Activated CD8-positive, alpha-beta memory T cell treated with anti-CD3 and anti-CD28 coated beads for 36 hours (primary cell): ENCODE measurements around the gene CTDP1. TPM values are rescaled to one million over a fixed set of nuclear protein-coding genes. Genes with fewer than 3 reads are reported as not detected.

Experiments
- CTCF ChIA-PET: fragments of 350-600 bp; sonication (Branson Sonifier 250); formaldehyde crosslinking; loops from one replicate; lab custom pipeline; 2021; ENCODE audit warnings: antibody characterized with exemption; lab: Charles Lee
- POLR2A ChIA-PET: fragments of 350-600 bp; sonication (Branson Sonifier 250); formaldehyde crosslinking; loops from one replicate; lab custom pipeline; 2021; ENCODE audit warnings: antibody characterized with exemption; lab: Charles Lee
- total RNA-seq, 2 experiments: library from RNA; stranded (reverse); gene quantifications; one replicate each; pipeline ENCODE4 v1.2.3, GENCODE V29; 2021

CTDP1 gene
- total RNA-seq, 2 experiments from 2014 or later = 41.5 to 42.9 TPM

- ChIA-PET POLR2A (interaction anchor here (0.8 to 1.4 kb wide), 4 partner anchors 243 to 611 kb away, joined by 3 to 4 read pairs (median 3); no protein-coding TSS in a partner anchor), CTCF (no interaction called here)
Observed at GRCh38 chr18:79678665-79679551, 695 bp upstream of the CTDP1 start.

GRCh38 chr18:79680100-79680879 is 687 bp downstream of the CTDP1 start:
- ChIA-PET CTCF (interaction anchor here (1.1 kb wide), 1 partner anchor 284 kb away, joined by 3 read pairs; the partner anchor contains the start of gene NFATC1), POLR2A (interaction anchor here (0.6 to 2.1 kb wide), 3 partner anchors 157 to 354 kb away, joined by 3 to 11 read pairs (median 3); partner anchors contain the start of gene RBFA)

GRCh38 chr18:79680891-79681339 is 1.3 kb downstream of the CTDP1 start:
- ChIA-PET CTCF (interaction anchor here (1.1 kb wide), 1 partner anchor 285 kb away, joined by 3 read pairs; the partner anchor contains the start of gene NFATC1), POLR2A (interaction anchor here (0.6 to 2.1 kb wide), 3 partner anchors 158 to 353 kb away, joined by 3 to 11 read pairs (median 3); partner anchors contain the start of gene RBFA)

- ChIA-PET CTCF (no interaction called here), POLR2A (interaction anchor here (2.1 kb wide), 1 partner anchor 158 kb away, joined by 11 read pairs; no protein-coding TSS in a partner anchor)
Observed at GRCh38 chr18:79681484-79682387, 2.1 kb downstream of the CTDP1 start.

DNA sequence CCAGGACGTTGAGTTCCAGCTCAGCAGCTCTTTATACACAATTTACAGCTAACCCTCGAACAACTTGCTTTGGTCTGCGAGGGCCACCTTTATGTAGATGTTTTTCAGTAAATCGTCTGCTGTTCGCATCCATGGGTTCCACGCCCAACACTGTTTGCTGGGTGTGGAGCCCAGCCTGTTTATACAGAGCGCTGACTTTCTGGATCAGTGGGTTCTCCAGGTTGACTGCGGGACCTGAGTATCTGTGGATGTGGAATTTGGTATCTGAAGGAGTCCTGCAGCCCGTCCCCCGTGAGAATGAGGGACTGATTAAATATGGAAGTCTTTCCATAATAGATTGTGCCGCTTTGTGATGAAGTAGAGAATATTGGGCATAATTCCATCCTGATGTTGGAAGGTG is 2.9 kb downstream of the CTDP1 start:
- ChIA-PET POLR2A (no interaction called here), CTCF (no interaction called here)

DNA sequence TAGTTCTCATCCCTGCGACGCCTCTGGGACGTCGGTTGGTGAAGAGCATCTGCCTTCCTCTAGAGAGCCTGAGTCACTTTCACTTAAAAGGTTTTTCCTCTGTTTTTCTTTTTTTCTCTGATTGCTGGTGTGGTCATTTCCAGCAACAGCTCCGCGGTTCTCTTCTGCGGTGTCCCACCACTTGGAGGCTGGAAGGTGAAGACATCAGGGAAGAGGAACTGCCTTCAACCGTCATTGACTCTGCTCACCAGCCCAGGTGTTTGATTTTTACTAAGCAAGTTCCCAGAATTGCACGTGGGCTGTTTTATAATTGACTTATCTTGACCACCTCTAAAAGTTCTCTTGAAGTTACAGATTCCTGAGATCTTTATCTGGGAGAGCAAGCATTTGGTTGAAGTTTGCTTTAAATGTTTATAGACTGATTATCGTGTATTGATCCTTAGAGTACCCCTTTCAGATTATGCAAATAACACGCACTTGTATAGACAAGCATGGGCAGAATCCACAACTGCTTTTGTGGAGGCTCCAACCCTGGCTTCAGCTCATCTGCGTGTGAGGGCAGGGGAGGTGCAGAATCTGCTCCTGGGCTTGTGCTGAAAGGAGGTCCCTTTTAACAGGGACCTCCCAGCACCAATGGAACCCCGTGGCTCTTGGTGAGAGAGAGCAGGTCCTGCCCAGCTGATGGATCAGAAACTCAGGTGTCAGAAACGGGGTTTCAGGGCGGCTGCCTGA is 3.5 kb downstream of the CTDP1 start:
- ChIA-PET CTCF (no interaction called here), POLR2A (interaction anchor here (0.5 kb wide), 1 partner anchor 351 kb away, joined by 5 read pairs; the partner anchor contains the start of gene RBFA)

DNA sequence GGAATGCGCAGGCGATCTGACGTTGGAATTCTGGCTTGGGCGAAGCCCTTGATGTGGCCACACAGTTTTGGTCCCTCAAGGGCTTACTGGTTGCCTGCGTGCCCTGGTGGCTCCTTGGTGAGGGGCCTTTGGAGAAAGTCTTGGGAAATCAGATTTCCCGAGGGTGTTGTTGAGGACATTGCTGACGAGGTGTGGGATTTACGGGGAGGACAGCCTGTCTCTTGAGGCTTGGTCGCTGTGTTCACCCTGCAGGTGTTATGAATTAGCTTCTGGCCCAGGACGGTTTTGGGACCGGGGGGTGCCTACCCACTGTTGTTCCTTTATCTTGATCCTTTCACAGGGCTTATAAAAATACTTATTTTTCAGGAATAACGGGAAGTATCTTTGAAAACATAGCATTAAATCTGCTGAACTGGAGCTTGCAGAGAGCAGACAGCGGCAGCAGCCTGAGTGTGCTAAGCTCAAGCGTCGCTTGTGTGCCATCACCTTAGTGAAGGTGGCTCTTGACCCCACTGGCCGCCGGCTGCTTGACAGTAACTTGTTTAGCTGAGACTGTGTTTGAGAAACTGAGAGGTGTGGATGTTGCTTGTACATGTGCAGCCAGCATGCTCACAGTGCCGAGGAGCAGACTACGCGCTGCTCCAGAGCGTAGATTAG is 4.2 kb downstream of the CTDP1 start:
- CTCF ChIA-PET = no interaction called here
- POLR2A ChIA-PET = no interaction called here

GRCh38 chr18:79684283-79684631 is 4.7 kb downstream of the CTDP1 start:
- ChIA-PET POLR2A (no interaction called here), CTCF (no interaction called here)

- ChIA-PET POLR2A (no interaction called here), CTCF (no interaction called here)
Observed at GRCh38 chr18:79684787-79685186, 5.2 kb downstream of the CTDP1 start.

DNA sequence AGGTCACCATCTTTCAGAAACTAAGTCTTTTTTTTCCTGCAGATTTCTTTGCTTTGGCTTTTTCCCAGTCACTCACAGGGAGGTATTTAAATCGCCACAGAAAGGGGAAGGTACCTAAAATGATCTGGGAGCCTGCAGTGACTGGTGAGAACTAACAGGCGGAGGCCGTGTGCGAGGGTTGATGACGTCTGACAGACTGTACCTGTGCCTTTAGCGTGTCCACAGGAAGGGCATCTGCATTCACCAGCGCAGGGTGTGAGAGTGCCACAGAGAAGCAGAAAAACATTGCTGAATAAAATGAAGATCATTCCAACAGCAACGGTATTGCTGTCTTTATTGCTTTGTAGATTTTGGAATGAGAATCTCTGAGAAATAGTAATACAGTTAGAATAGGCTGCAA is 5.7 kb downstream of the CTDP1 start:
- CTCF ChIA-PET = no interaction called here
- POLR2A ChIA-PET = no interaction called here

DNA sequence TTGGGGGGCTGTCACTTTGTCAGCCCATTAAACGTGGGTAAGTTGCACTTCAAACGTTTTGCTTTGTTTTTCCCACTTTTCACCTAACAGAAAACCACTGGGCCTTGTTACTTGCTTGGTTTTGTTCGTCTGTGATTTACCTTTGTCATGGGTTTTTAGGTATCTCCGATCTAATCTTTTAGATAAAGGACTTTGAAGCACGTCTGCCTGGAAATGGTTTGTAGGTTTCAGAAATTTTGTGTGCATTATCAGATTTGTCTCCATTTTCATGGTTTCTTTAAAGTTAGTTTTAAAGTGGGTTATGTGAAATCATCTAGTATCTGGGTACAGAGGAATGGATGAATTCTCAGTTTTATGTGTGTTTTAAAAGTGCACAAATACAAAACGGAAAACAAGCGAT is 6.4 kb downstream of the CTDP1 start:
- ChIA-PET POLR2A (no interaction called here), CTCF (no interaction called here)

DNA sequence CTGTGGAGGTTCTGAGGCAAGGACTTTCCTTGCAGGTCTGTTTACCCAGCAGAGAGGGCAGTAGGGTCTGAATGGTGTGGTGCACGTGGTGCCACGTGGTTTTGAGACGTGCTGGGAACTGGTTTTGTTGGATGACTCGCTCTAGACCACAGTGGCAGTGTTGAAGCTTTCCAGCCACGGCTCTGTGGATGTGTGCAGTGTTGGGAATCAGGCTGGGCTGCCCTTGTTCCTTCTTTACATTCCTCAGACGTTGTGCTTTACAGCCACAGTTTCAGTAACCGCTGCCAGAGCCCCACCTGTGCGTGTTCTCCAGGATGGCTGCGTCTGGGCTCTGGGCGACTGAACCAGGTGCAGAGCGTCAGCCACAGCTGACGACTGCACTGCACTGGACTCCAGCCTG is 8.2 kb downstream of the CTDP1 start:
- POLR2A ChIA-PET = no interaction called here
- CTCF ChIA-PET = no interaction called here

DNA sequence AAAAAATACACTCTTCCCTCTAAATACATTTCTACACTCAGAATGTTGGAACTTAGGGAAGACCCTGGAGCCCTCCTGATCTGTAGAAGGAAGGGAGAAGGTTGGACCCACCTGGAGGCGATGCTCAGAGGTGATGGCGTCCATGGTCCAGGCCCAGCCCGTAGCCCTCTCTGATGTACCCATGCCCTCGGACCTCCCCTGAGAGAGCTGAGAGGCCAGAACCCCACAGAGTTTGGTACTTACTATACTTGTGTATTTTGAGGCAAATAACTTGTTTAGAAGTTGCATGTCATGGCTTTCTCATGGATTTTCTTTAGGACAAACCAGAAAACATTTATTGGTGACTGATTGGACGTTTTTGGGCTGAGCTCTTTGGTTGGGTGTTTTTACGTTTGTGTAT is 10.5 kb downstream of the CTDP1 start:
- ChIA-PET CTCF (no interaction called here), POLR2A (no interaction called here)

DNA sequence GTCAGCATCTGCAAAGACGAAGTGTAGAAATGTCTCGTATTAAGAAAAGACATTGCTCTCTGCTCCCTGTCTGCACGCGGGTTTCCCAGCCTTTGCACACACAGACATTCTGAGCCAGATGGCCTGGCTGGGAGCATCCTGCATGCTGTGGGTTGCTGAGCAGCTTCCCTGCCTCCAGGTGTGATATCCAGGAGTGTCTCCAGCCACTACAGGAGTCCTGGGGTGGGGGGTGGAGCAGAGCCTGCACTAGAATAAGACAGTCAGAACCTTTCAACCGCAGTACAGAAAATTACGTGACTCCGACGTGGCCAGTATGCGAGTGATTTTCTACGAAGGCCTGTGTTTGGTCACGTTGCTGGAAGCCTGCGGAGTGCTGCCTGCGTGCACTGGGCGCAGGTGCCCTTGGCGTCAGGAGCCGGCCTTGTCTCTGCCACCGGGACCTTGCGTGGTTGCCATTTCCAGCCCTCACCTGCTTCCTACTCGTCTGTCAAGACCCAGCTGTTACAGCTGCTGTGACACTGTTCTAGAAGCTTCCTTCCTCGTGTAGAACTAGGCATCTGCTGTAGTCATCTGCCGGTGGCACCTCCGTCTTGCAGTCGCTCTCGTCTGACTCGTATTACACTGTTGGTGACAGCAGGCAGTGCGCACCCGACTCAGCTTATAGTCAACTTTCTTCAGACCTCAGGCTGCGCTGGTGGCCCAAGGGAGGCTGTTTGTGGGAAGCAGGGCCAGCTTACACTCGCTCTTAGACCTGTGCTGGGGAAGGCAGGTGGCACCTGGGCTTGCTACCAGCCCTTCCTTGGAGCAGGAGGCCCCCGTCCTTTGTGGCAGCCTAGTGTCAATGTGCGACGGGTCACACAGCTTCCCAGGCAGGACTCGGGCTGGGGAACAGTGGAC is 11.2 kb downstream of the CTDP1 start:
- POLR2A ChIA-PET = no interaction called here
- CTCF ChIA-PET = no interaction called here

DNA sequence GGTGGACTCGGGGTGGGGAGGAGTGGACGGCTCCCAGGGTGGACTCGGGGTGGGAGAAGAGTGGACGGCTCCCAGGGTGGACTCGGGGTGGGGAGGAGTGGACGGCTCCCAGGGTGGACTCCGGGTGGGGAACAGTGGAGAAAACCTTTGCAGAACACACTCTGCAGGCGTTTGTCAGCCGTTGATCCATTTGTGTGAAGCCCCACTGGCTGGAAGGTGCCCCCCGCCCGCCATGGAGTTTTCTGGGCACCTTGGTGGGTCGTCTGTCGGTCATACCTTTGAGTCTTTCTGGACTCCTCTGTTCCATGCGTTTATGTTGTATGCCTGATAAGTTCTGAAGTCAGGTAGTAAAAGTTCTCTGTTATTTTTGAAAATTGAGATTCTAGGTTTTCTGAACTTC is 12.5 kb downstream of the CTDP1 start:
- ChIA-PET CTCF (no interaction called here), POLR2A (no interaction called here)

DNA sequence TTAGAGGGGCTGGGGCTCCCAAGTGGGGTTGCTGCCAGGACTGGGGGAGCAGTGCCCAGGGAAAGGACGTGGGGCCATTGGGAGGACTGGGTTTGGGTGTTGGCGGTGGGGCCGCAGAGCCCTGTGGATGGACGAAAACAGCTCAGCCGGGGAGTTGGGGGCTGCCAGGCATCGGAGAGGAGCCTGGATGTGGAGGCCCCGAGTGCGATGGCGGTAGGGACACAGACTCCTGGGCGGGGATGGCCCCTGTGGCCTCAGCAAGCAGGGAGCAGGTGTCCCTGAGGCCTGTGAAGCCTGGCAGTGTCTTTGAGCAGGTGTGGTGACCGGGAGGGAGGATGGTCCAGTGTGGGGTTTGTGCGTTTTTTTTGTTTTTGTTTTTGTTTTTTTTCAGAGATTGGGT is 13.3 kb downstream of the CTDP1 start:
- ChIA-PET CTCF (no interaction called here), POLR2A (no interaction called here)
